ENCODE results near the gene KLHDC7B.
"Not testable (repeated sequence)": the region's sequence is repeated elsewhere in the genome, so short reads cannot be mapped to it uniquely, and the experiment has no call there.

The KLHDC7B gene

GRCh38 chr22:50530877-50531545 lies 14.7 kb upstream of the KLHDC7B start:
- DNase-seq: peak; percentile 79

GRCh38 chr22:50531546-50531961 lies 14.1 kb upstream of the KLHDC7B start:
- DNase-seq: peak; percentile 32

- peak; percentile 74 for DNase-seq
Observed at GRCh38 chr22:50531962-50532674, 13.6 kb upstream of the KLHDC7B start.

- no peak for DNase-seq
Observed at GRCh38 chr22:50532824-50533796, 12.6 kb upstream of the KLHDC7B start.

- DNase-seq: not testable (repeated sequence)
Observed at GRCh38 chr22:50533856-50534711, 11.6 kb upstream of the KLHDC7B start.

- no peak for DNase-seq
Observed at GRCh38 chr22:50535113-50535512, 10.6 kb upstream of the KLHDC7B start.

GRCh38 chr22:50536226-50536625 lies 9.5 kb upstream of the KLHDC7B start:
- DNase-seq: no peak

- no peak for DNase-seq
Observed at GRCh38 chr22:50537765-50538164, 7.9 kb upstream of the KLHDC7B start.

- no peak for DNase-seq
Observed at GRCh38 chr22:50540381-50540780, 5.3 kb upstream of the KLHDC7B start.

GRCh38 chr22:50541667-50542026 lies 4.1 kb upstream of the KLHDC7B start:
- peak; percentile 88 for DNase-seq

GRCh38 chr22:50542416-50542927 lies 3.2 kb upstream of the KLHDC7B start:
- DNase-seq: no peak

- DNase-seq: peak; percentile 80
Observed at GRCh38 chr22:50544078-50544745, 1.5 kb upstream of the KLHDC7B start.

GRCh38 chr22:50544746-50545253 lies 899 bp upstream of the KLHDC7B start:
- no peak for DNase-seq

GRCh38 chr22:50546326-50547262 lies 895 bp downstream of the KLHDC7B start:
- DNase-seq: no peak

- DNase-seq: no peak
Observed at GRCh38 chr22:50547263-50547985, 1.7 kb downstream of the KLHDC7B start.

- no peak for DNase-seq
Observed at GRCh38 chr22:50548040-50548920, 2.6 kb downstream of the KLHDC7B start.

- DNase-seq: no peak
Observed at GRCh38 chr22:50548921-50549790, 3.5 kb downstream of the KLHDC7B start.
